Measurements from ENCODE around the gene NEDD4L. TPM values are rescaled to one million over a fixed set of nuclear protein-coding genes. Genes with fewer than 3 reads are reported as not detected.
A peak's percentile ranks its signal among the peaks of the same experiment; 100 is the strongest.

The NEDD4L gene
- total RNA-seq, 3 donors from 2014 or later = 161 to 309 (median 256) TPM

DNA sequence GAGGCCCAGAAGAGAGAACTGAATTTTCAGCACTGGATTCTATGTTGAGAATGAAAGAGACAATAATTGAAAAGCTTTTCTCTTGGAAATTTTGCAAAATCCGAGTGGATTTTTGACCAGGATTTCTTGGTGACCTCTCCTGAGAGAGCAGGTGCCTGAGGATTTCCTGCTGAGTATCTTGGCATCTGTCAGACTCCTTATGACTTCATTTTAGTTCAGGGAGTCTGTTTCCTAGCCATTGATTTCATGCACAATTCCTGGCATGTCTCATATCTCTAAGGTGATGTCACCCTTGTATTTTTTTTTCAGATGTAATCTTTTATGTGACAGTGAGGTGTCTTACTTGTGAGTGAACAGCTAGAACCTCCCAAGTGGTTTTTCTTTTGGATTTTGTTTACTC lies 195.9 kb downstream of the NEDD4L start:
- TF ChIP-seq, protein P1, sequence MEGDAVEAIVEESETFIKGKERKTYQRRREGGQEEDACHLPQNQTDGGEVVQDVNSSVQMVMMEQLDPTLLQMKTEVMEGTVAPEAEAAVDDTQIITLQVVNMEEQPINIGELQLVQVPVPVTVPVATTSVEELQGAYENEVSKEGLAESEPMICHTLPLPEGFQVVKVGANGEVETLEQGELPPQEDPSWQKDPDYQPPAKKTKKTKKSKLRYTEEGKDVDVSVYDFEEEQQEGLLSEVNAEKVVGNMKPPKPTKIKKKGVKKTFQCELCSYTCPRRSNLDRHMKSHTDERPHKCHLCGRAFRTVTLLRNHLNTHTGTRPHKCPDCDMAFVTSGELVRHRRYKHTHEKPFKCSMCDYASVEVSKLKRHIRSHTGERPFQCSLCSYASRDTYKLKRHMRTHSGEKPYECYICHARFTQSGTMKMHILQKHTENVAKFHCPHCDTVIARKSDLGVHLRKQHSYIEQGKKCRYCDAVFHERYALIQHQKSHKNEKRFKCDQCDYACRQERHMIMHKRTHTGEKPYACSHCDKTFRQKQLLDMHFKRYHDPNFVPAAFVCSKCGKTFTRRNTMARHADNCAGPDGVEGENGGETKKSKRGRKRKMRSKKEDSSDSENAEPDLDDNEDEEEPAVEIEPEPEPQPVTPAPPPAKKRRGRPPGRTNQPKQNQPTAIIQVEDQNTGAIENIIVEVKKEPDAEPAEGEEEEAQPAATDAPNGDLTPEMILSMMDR (IDR thresholded peaks at IDR 0.05) = no peak
- DNase-seq = no peak
- no peak overlapping the region for H3K4me3 ChIP-seq
- intact Hi-C loops (cut with DNase I, micrococcal nuclease) = loop anchor here in 1 of 2 donors (10.0 kb wide), 1 partner anchor 75 kb away; no protein-coding TSS in a partner anchor
- H3K36me3 ChIP-seq (ENCODE audit: low read depth) = no peaks in the 10 kb centered on the region
- no peaks in the 10 kb centered on the region for H3K9me3 ChIP-seq
- peaks cover 21% of the 10 kb centered on the region for H3K4me1 ChIP-seq (ENCODE audit: low read depth)
- no peak for ATAC-seq

DNA sequence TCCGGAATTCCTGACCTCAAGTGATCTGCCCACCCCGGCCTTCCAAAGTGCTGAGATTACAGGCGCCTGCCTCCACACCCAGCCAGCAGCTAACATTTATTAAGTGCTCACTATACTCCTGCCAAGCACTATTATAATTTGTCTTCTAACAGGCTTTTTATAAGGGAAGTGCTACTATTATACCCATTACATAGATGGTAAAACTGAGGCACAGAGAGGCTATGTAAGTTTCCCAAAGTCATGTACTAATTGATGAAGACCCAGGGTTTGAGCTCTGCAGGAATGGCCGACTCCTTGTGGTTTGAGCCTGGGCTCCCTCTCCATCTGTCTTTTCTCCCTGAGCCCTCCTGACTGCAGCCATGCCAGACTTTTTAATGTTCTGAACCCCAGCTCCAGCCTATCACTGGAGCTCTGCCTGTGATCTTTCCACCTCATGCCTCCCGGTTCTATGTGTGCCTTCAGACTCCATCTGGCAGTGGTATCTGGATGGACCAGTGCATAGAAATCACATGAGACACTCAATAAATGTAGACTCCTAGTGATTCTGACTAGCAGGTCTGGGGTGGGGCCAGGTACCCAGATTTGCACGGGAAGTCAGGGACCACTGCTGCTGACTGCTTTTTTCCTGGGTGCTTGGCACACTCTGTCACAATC lies 197.1 kb downstream of the NEDD4L start:
- intact Hi-C loops (cut with DNase I, micrococcal nuclease) = loop anchor here in 1 of 2 donors (10.0 kb wide), 1 partner anchor 74 kb away; no protein-coding TSS in a partner anchor

DNA sequence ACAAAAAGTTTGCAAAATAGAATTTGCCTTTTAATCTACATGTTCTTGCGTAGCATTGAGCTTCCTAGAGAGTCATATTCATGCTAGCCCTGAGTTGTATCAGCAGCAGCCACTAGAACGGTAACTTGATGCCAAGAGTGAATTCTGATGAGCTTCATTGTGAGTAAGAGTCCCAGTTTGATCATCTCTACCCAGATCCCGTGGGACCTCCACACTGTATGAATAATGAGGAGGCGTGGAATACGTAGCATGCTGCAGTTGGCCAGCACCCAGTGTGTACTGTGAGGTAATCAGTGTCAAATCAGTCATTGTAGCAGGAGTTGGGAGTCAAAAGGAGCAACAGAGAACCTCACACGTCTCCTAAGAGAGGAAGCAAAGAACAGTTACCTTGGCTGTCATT lies 197.9 kb downstream of the NEDD4L start:
- TF ChIP-seq, protein P1 (IDR thresholded peaks at IDR 0.05) = no peak
- peak in 1 of 3 donors; percentile 10 for DNase-seq
- H3K4me1 ChIP-seq (ENCODE audit: low read depth) = peaks cover 21% of the 10 kb centered on the region
- intact Hi-C loops (cut with DNase I, micrococcal nuclease) = loop anchor here in 1 of 2 donors (10.0 kb wide), 1 partner anchor 73 kb away; no protein-coding TSS in a partner anchor
- H3K9me3 ChIP-seq = no peaks in the 10 kb centered on the region
- peak; percentile 18 for ATAC-seq
- H3K36me3 ChIP-seq (ENCODE audit: low read depth) = no peaks in the 10 kb centered on the region
- no peak overlapping the region for H3K4me3 ChIP-seq

More for the DNA sequence above, 197.1 kb downstream of the NEDD4L start:
- Histone ChIP-seq H3K4me3 (no peak overlapping the region), H3K9me3 (no peaks in the 10 kb centered on the region), H3K4me1 (ENCODE audit: low read depth) (peaks cover 21% of the 10 kb centered on the region), H3K36me3 (ENCODE audit: low read depth) (no peaks in the 10 kb centered on the region)
- peak in 1 of 3 donors; percentile 2 for DNase-seq
- TF ChIP-seq, protein P1 (IDR thresholded peaks at IDR 0.05) = no peak
- ATAC-seq = no peak

DNA sequence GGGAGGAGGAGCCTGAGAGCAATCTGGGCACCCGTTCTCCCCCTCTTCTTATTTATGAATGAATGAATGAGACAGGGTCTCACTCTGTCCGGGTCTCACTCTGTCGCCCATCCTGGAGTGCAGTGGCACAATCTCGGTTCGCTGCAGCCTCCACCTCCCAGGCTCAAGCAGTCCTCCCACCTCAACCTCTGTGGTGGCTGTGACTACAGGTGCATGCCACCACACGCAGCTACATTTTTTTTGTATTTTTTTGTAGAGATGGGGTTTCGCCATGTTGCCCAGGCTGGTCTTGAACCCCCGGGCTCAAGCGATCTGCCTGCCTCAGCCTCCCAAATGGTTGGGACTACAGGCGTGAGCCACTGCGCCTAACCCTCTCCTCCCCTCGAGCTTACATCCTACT lies 198.4 kb downstream of the NEDD4L start:
- intact Hi-C loops (cut with DNase I, micrococcal nuclease) = loop anchor here in 1 of 2 donors (10.0 kb wide), 1 partner anchor 72 kb away; no protein-coding TSS in a partner anchor
- H3K4me1 ChIP-seq (ENCODE audit: low read depth) = peaks cover 16% of the 10 kb centered on the region
- TF ChIP-seq, protein P1 (IDR thresholded peaks at IDR 0.05) = no peak
- DNase-seq = no peak
- no peaks in the 10 kb centered on the region for H3K36me3 ChIP-seq (ENCODE audit: low read depth)
- peak; percentile 2 for ATAC-seq
- H3K4me3 ChIP-seq = no peak overlapping the region
- no peaks in the 10 kb centered on the region for H3K9me3 ChIP-seq

DNA sequence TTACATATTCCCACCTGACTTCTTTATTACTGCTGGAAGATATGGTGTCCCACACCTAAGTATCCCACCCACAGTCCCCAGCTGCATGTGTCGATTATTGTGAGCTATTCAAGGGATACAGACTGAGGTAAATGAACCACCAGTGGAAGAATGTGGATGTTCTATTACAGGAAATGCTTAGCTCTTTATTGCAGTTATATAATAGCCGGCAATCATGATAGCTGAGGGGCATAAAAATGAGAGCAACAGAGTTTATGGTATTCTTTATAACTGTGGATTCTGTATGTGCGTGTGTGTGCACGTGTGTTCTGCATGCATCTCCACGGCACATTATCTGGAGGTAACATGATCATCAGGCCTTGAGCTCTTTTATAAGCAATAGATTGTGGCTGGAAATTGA lies 198.9 kb downstream of the NEDD4L start:
- TF ChIP-seq, protein P1 (IDR thresholded peaks at IDR 0.05) = no peak
- no peaks in the 10 kb centered on the region for H3K36me3 ChIP-seq (ENCODE audit: low read depth)
- no peaks in the 10 kb centered on the region for H3K9me3 ChIP-seq
- H3K4me1 ChIP-seq (ENCODE audit: low read depth) = peaks cover 16% of the 10 kb centered on the region
- H3K4me3 ChIP-seq = no peak overlapping the region
- DNase-seq (peak in 1 of 3 donors; percentile 63), ATAC-seq (peak; percentile 88)
- intact Hi-C loops (cut with DNase I, micrococcal nuclease) = loop anchor here in 1 of 2 donors (10.0 kb wide), 1 partner anchor 72 kb away; no protein-coding TSS in a partner anchor
